ENCODE measurements around the gene DNMT3L. TPM values are rescaled to one million over a fixed set of nuclear protein-coding genes. Genes with fewer than 3 reads are reported as not detected.

DNMT3L gene
- polyA plus RNA-seq, 1 donor (not counting 4 experiments of a cell fraction or from before 2014, with no cell fraction given): not detected

- H3K27ac ChIP-seq (ENCODE audit: control insufficient read depth, insufficient read depth, low read length): no peak overlapping the region
- no peaks in the 10 kb centered on the region for H4K20me1 ChIP-seq (ENCODE audit: control insufficient read depth, extremely low read depth, insufficient read depth, low read length)
- H3K4me3 ChIP-seq (ENCODE audit: control insufficient read depth in 2 of 3, extremely low read depth in 1 of 3, insufficient read depth in 2 of 3, low read depth in 1 of 3, low read length in 3 of 3): no peak overlapping the region
- no peak for DNase-seq (ENCODE audit: low read depth, low spot score)
- peaks cover 14% of the 10 kb centered on the region for H3K27me3 ChIP-seq (ENCODE audit: control insufficient read depth, extremely low read depth, insufficient read depth, low read length)
- H3K79me2 ChIP-seq (ENCODE audit: control insufficient read depth, insufficient read depth, low read length): no peaks in the 10 kb centered on the region
- no peaks in the 10 kb centered on the region for H3K9me1 ChIP-seq (ENCODE audit: control insufficient read depth, extremely low read depth, insufficient read depth, low read length)
- no peak overlapping the region for H2AFZ ChIP-seq (ENCODE audit: control insufficient read depth, low read length)
- no peak overlapping the region for H3K4me2 ChIP-seq (ENCODE audit: control insufficient read depth, extremely low read depth, insufficient read depth, low read depth, low read length)
- H3K9me3 ChIP-seq (ENCODE audit: control insufficient read depth, low read depth, low read length): no peaks in the 10 kb centered on the region
- TF ChIP-seq CTCF (optimal IDR thresholded peaks at IDR 0.05 in 1 of 3, IDR thresholded peaks at IDR 0.05 in 1 of 3, conservative IDR thresholded peaks at IDR 0.05 in 1 of 3; ENCODE audit: extremely low read depth in 1 of 3, insufficient read depth in 2 of 3, low read length in 3 of 3): no peak
- no peak for TF ChIP-seq EZH2 (IDR thresholded peaks at IDR 0.05; ENCODE audit: low read length)
- H3K36me3 ChIP-seq (ENCODE audit: control insufficient read depth in 2 of 2, extremely low read depth in 1 of 2, insufficient read depth in 2 of 2, low read length in 2 of 2): no peaks in the 10 kb centered on the region
- dilution Hi-C loops (cut with MboI; ENCODE audit: extremely low pct_ligation_motif_present, low sequenced_read_pairs): no loop called here
- H3K4me1 ChIP-seq (ENCODE audit: control insufficient read depth, extremely low read depth, insufficient read depth, low read length): no peaks in the 10 kb centered on the region
- no peak for FAIRE-seq
- no peak overlapping the region for H3K9ac ChIP-seq (ENCODE audit: control insufficient read depth, extremely low read depth, insufficient read depth, low read length)
These were observed 7.4 kb upstream of the DNMT3L start for GRCh38 chr21:44269090-44269489.

GRCh38 chr21:44267655-44268142, 6.0 kb upstream of the DNMT3L start:
- Histone ChIP-seq H2AFZ (ENCODE audit: control insufficient read depth, low read length) (no peak overlapping the region), H3K36me3 (ENCODE audit: control insufficient read depth in 2 of 2, extremely low read depth in 1 of 2, insufficient read depth in 2 of 2, low read length in 2 of 2) (no peaks in the 10 kb centered on the region), H3K9me3 (ENCODE audit: control insufficient read depth, low read depth, low read length) (no peaks in the 10 kb centered on the region), H4K20me1 (ENCODE audit: control insufficient read depth, extremely low read depth, insufficient read depth, low read length) (no peaks in the 10 kb centered on the region), H3K27me3 (ENCODE audit: control insufficient read depth, extremely low read depth, insufficient read depth, low read length) (peaks cover 13% of the 10 kb centered on the region), H3K4me2 (ENCODE audit: control insufficient read depth, extremely low read depth, insufficient read depth, low read depth, low read length) (no peak overlapping the region), H3K4me1 (ENCODE audit: control insufficient read depth, extremely low read depth, insufficient read depth, low read length) (no peaks in the 10 kb centered on the region), H3K27ac (ENCODE audit: control insufficient read depth, insufficient read depth, low read length) (no peak overlapping the region), H3K9me1 (ENCODE audit: control insufficient read depth, extremely low read depth, insufficient read depth, low read length) (no peaks in the 10 kb centered on the region), H3K9ac (ENCODE audit: control insufficient read depth, extremely low read depth, insufficient read depth, low read length) (no peak overlapping the region), H3K4me3 (ENCODE audit: control insufficient read depth in 2 of 3, extremely low read depth in 1 of 3, insufficient read depth in 2 of 3, low read depth in 1 of 3, low read length in 3 of 3) (no peak overlapping the region), H3K79me2 (ENCODE audit: control insufficient read depth, insufficient read depth, low read length) (no peaks in the 10 kb centered on the region)
- DNase-seq (ENCODE audit: low read depth, low spot score) (no peak), FAIRE-seq (no peak)
- dilution Hi-C loops (cut with MboI; ENCODE audit: extremely low pct_ligation_motif_present, low sequenced_read_pairs): no loop called here
- peak in 2 of 3 experiments; percentile 18 to 27 for TF ChIP-seq CTCF (optimal IDR thresholded peaks at IDR 0.05 in 1 of 3, IDR thresholded peaks at IDR 0.05 in 1 of 3, conservative IDR thresholded peaks at IDR 0.05 in 1 of 3; ENCODE audit: extremely low read depth in 1 of 3, insufficient read depth in 2 of 3, low read length in 3 of 3)
- TF ChIP-seq EZH2 (IDR thresholded peaks at IDR 0.05; ENCODE audit: low read length): no peak
